Measurements from ENCODE around the gene CCL14.

- TF ChIP-seq NFXL1 (CRISPR knock-in tag; IDR thresholded peaks at IDR 0.05): no peak
- no peak for TF ChIP-seq GABPA (tag; conservative IDR thresholded peaks at IDR 0.05; ENCODE audit: low read depth)
- no peak for TF ChIP-seq PML (IDR thresholded peaks at IDR 0.05; ENCODE audit: low read length)
- TF ChIP-seq EZH2 (IDR thresholded peaks at IDR 0.05; ENCODE audit: borderline replicate concordance, low read depth, low read length): no peak
- TF ChIP-seq CBX2 (IDR thresholded peaks at IDR 0.05; ENCODE audit: insufficient read depth, low read length, poor library complexity, severe bottlenecking): no peak
- TF ChIP-seq CTCF (IDR thresholded peaks at IDR 0.05 in 2 of 3, conservative IDR thresholded peaks at IDR 0.05 in 1 of 3; ENCODE audit: insufficient read depth in 2 of 3, low read depth in 1 of 3, low read length in 3 of 3): no peak
- no peak for TF ChIP-seq ARID3A (IDR thresholded peaks at IDR 0.05; ENCODE audit: borderline replicate concordance, low read depth, low read length)
- TF ChIP-seq RCOR1 (IDR thresholded peaks at IDR 0.05; ENCODE audit: borderline replicate concordance in 1 of 2, low read depth in 2 of 2, low read length in 2 of 2): no peak
- no peak for TF ChIP-seq ZNF174 (CRISPR knock-in tag; IDR thresholded peaks at IDR 0.05)
- TF ChIP-seq ZBTB11 (CRISPR knock-in tag; IDR thresholded peaks at IDR 0.05): no peak
- TF ChIP-seq NR2C1 (IDR thresholded peaks at IDR 0.05): no peak
- TF ChIP-seq NR2C1 (tag; IDR thresholded peaks at IDR 0.05): no peak
- no peak for TF ChIP-seq CBX8 (IDR thresholded peaks at IDR 0.05; ENCODE audit: borderline replicate concordance, extremely low read depth, low read depth, low read length, poor library complexity, severe bottlenecking)
These were observed 37.1 kb downstream of the CCL14 start for GRCh38 chr17:35949401-35949800.

Measured in K562 (cell line).